HFFc6 (cell line): Measurements from ENCODE around the gene MNT. TPM values are rescaled to one million over a fixed set of nuclear protein-coding genes. Genes with fewer than 3 reads are reported as not detected.

Source experiments
- DNase-seq: peaks from one replicate; pipeline ENCODE4 v3.0.0-alpha.2; 2018
- H3K27ac Mint-ChIP-seq: 2 replicates; pipeline ENCODE4 v1.8.0; 2020; ENCODE audit warnings: mild to moderate bottlenecking, mixed read lengths
- H3K27me3 Mint-ChIP-seq: 2 replicates; pipeline ENCODE4 v1.8.0; 2021; ENCODE audit warnings: mild to moderate bottlenecking, moderate library complexity, mixed read lengths; ENCODE audit not compliant: insufficient read depth
- H3K36me3 Mint-ChIP-seq: 2 replicates; pipeline ENCODE4 v1.8.0; 2021; ENCODE audit warnings: low read depth, mixed read lengths
- H3K4me1 Mint-ChIP-seq: 2 replicates; pipeline ENCODE4 v1.8.0; 2020; ENCODE audit warnings: low read depth, mixed read lengths
- H3K4me3 Mint-ChIP-seq: 2 replicates; pipeline ENCODE4 v1.8.0; 2020; ENCODE audit warnings: mild to moderate bottlenecking, moderate library complexity, mixed read lengths
- H3K9me3 Mint-ChIP-seq: 2 replicates; pipeline ENCODE4 v1.8.0; 2020; ENCODE audit warnings: mild to moderate bottlenecking, mixed read lengths
- CTCF ChIP-seq: fragments of 200-600 bp; sonication (generic); IDR thresholded peaks from 2 replicates; pipeline ENCODE4 v1.5.0; 2021; ENCODE audit warnings: antibody characterized with exemption, mild to moderate bottlenecking
- total RNA-seq, 6 experiments: library from RNA; stranded (reverse); fragmentation: NEBNext Ultra II Directional; extraction: Animal tissue kit (Norgen Biotek cat#: 25700); gene quantifications; 2 replicates in 1 of 6; 3 replicates in 5 of 6; pipeline ENCODE4 v1.2.3, GENCODE V29; 2021

Gene MNT
- total RNA-seq, 6 experiments from 2014 or later: 19.4 to 25.4 (median 21.9) TPM

- no peak for DNase-seq
- Mint-ChIP-seq H3K4me1 (no peaks in the 10 kb centered on the region), H3K36me3 (0 out of 2 replicates have a peak, but pooled peaks cover 7% of the 10 kb centered on the region), H3K4me3 (no peak overlapping the region), H3K27ac (no peak overlapping the region), H3K9me3 (no peaks in the 10 kb centered on the region), H3K27me3 (peaks cover 4% of the 10 kb centered on the region; the same call in 1 of the 2 replicates)
- no peak for TF ChIP-seq CTCF
These were observed 26.1 kb downstream of the MNT start for GRCh38 chr17:2374549-2375285.

- Mint-ChIP-seq H3K4me1 (no peaks in the 10 kb centered on the region), H3K27me3 (peaks cover 2% of the 10 kb centered on the region; the same call in 1 of the 2 replicates), H3K36me3 (0 out of 2 replicates have a peak, but pooled peaks cover 4% of the 10 kb centered on the region), H3K9me3 (no peaks in the 10 kb centered on the region), H3K27ac (no peak overlapping the region), H3K4me3 (no peak overlapping the region)
- no peak for TF ChIP-seq CTCF
- DNase-seq: no peak
These were observed 27.7 kb downstream of the MNT start for GRCh38 chr17:2373179-2373578.

- no peak for TF ChIP-seq CTCF
- no peak overlapping the region for H3K27ac Mint-ChIP-seq
- no peak for DNase-seq
- H3K4me3 Mint-ChIP-seq: no peak overlapping the region; the same call in 1 of the 2 replicates
- H3K27me3 Mint-ChIP-seq: peaks cover 2% of the 10 kb centered on the region; the same call in 1 of the 2 replicates
- H3K9me3 Mint-ChIP-seq: no peaks in the 10 kb centered on the region
- H3K36me3 Mint-ChIP-seq: 0 out of 2 replicates have a peak, but pooled peaks cover 4% of the 10 kb centered on the region
- H3K4me1 Mint-ChIP-seq: no peaks in the 10 kb centered on the region
These were observed 28.2 kb downstream of the MNT start for GRCh38 chr17:2372681-2373080.

DNA sequence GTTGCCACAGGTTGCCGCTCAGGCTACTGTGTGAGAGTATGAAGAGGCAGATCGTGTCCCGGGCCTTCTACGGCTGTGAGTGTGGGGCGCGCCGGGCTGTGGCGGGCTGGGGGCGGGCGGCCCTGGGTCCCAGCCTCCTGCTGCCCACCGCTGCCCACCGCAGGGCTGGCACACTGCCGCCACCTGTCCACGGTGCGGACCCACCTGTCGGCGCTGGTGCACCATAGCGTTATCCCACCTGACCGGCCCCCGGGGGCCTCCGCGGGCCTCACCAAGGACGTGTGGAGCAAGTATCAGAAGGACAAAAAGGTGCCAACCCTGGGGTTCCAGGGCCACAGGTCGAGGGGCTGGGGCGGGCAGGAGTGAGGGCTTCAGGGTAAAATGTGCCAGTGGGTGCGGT is 28.7 kb downstream of the MNT start:
- Mint-ChIP-seq H3K27ac (no peak overlapping the region), H3K36me3 (0 out of 2 replicates have a peak, but pooled peaks cover 4% of the 10 kb centered on the region), H3K9me3 (no peaks in the 10 kb centered on the region), H3K27me3 (peaks cover 2% of the 10 kb centered on the region; the same call in 1 of the 2 replicates), H3K4me3 (no peak overlapping the region), H3K4me1 (no peaks in the 10 kb centered on the region)
- DNase-seq: no peak
- TF ChIP-seq CTCF: no peak

DNA sequence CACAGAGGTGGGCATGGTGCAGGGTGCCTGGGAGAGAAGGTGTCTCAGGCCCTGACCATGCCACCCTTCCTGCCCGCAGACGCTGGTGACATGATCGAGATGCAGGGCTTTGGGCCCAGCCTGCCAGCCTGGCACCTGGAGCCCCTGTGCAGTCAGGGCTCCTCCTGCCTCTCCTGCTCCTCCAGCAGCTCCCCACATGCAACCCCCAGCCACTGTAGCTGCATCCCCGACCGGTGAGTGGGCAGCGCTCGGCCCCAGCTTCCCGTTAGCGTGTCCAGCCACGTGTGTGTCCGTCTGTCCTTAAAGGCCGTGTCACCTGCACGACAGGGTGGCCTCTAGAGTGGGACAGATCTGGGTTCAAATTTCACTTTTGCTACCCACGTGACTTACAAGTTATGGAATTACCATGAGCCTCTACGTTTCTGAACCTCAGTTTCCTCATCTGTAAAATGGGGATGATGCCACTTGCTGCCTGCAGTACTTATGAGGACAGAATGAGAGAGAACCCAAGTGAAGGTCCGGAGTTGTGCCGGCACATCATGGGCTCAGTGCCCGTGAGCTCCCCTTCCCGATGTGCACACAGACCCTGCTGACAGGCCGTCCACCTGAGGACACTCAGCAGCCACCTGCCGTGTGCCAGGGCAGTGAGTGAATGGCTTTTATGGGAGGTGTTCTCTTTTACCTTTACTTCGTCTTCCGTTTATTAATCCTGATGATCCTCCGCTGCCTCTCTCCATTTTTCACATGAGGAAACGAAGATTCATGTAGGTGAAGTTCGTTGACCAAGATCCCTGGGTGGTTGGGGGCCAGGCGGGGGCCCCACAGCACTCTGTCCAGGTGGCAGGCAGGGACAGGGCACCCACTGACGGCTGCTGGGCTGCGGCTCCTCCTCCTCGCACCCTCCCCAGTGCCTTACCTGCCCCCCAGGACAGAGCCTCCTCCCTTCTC is 29.4 kb downstream of the MNT start:
- Mint-ChIP-seq H3K9me3 (no peaks in the 10 kb centered on the region), H3K27ac (no peak overlapping the region), H3K4me3 (no peak overlapping the region), H3K4me1 (no peaks in the 10 kb centered on the region), H3K27me3 (no peaks in the 10 kb centered on the region; the same call in 1 of the 2 replicates), H3K36me3 (0 out of 2 replicates have a peak, but pooled peaks cover 4% of the 10 kb centered on the region)
- DNase-seq: no peak
- no peak for TF ChIP-seq CTCF
